Upper lobe of right lung (tissue), 1 donor: ENCODE data around the gene MPRIP. TPM values are rescaled to one million over a fixed set of nuclear protein-coding genes. Genes with fewer than 3 reads are reported as not detected.

Experiments used
- ATAC-seq: fragments of 200-7000 bp; cut with Tn5 transposase; one replicate; pipeline ENCODE4 v1.9.1; 2020; ENCODE audit warnings: mild to moderate bottlenecking, moderate library complexity
- DNase-seq: peaks from one replicate; pipeline ENCODE4 v3.0.0-alpha.2; 2020
- H3K27ac ChIP-seq: fragments of 200-600 bp; one replicate; pipeline ENCODE4 v1.8.0; 2022
- H3K27me3 ChIP-seq: fragments of 200-600 bp; one replicate; pipeline ENCODE4 v1.8.0; 2022; ENCODE audit warnings: mild to moderate bottlenecking
- H3K36me3 ChIP-seq: fragments of 200-600 bp; one replicate; pipeline ENCODE4 v1.8.0; 2022
- H3K4me1 ChIP-seq: fragments of 200-600 bp; one replicate; pipeline ENCODE4 v1.8.0; 2022
- H3K4me3 ChIP-seq: fragments of 200-600 bp; one replicate; pipeline ENCODE4 v1.8.0; 2022; ENCODE audit warnings: mild to moderate bottlenecking
- H3K9me3 ChIP-seq: fragments of 200-600 bp; one replicate; pipeline ENCODE4 v1.8.0; 2022
- intact Hi-C: fragments of 100-400 bp; cut with DNase I; formaldehyde crosslinking; loops from one replicate; pipeline ENCODE4 v1.11.0; 2022
- total RNA-seq: library from RNA; stranded (reverse); fragmentation: NEBNext Ultra II Directional; extraction: Animal tissue kit (Norgen Biotek cat#: 25700); gene quantifications from one replicate; pipeline ENCODE4 v1.2.1, GENCODE V29; 2021
- TF ChIP-seq, protein P1 (sequence below): fragments of 200-600 bp; IDR thresholded peaks from one replicate; pipeline ENCODE4 v1.8.0; 2022; ENCODE audit warnings: antibody characterized with exemption
- donor health status: DM: no; HTN: yes; CAD: no; lungs with severe emphysema.

Gene MPRIP
- total RNA-seq, 1 donor from 2014 or later: 333 TPM

DNA sequence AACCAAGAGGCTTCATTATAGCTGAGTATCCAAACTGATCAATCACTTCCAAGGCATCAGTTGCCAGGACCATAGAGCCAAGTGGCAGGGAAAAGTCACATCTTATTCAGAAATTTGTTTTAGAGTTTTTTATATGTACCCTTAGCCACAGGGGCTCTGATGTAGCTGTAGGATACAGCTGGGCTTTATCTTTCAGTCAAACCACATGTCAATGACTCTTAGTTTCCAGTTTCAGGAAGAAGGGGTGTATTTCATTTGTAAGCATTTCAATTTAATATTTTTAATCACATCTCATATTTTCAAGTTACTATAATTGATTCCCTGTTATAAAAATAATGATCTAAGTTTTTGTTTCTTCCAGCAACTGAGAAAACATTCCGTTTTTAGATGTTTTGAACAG lies 197.6 kb downstream of the MPRIP start:
- no peaks in the 10 kb centered on the region for H3K9me3 ChIP-seq
- H3K27me3 ChIP-seq: no peaks in the 10 kb centered on the region
- H3K27ac ChIP-seq: no peak overlapping the region
- DNase-seq (no peak), ATAC-seq (no peak)
- TF ChIP-seq, protein P1, sequence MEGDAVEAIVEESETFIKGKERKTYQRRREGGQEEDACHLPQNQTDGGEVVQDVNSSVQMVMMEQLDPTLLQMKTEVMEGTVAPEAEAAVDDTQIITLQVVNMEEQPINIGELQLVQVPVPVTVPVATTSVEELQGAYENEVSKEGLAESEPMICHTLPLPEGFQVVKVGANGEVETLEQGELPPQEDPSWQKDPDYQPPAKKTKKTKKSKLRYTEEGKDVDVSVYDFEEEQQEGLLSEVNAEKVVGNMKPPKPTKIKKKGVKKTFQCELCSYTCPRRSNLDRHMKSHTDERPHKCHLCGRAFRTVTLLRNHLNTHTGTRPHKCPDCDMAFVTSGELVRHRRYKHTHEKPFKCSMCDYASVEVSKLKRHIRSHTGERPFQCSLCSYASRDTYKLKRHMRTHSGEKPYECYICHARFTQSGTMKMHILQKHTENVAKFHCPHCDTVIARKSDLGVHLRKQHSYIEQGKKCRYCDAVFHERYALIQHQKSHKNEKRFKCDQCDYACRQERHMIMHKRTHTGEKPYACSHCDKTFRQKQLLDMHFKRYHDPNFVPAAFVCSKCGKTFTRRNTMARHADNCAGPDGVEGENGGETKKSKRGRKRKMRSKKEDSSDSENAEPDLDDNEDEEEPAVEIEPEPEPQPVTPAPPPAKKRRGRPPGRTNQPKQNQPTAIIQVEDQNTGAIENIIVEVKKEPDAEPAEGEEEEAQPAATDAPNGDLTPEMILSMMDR: no peak
- peaks cover 14% of the 10 kb centered on the region for H3K4me1 ChIP-seq
- intact Hi-C loops: no loop called here
- H3K36me3 ChIP-seq: no peaks in the 10 kb centered on the region
- no peak overlapping the region for H3K4me3 ChIP-seq

DNA sequence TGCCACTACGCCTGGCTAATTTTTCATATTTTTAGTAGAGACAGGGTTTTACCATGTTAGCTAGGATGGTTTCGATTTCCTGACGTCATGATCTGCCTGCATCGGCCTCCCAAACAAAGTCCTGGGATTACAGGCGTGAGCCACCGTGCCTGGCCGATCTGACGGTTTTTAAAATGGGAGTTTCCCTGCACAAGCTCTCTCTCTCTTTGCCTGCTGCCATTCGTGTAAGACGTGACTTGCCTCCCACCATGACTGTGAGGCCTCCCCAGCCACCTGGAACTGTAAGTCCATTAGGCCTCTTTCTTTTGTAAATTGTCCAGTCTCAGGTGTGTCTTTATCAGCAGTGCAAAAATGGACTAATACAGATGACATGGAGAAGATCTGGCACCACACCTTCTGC lies 199.4 kb downstream of the MPRIP start:
- ATAC-seq: no peak
- intact Hi-C loops: no loop called here
- TF ChIP-seq, protein P1: no peak
- peaks cover 14% of the 10 kb centered on the region for H3K36me3 ChIP-seq
- H3K27me3 ChIP-seq: no peaks in the 10 kb centered on the region
- no peak overlapping the region for H3K4me3 ChIP-seq
- no peaks in the 10 kb centered on the region for H3K9me3 ChIP-seq
- H3K4me1 ChIP-seq: peaks cover 6% of the 10 kb centered on the region
- no peak overlapping the region for H3K27ac ChIP-seq
- no peak for DNase-seq

DNA sequence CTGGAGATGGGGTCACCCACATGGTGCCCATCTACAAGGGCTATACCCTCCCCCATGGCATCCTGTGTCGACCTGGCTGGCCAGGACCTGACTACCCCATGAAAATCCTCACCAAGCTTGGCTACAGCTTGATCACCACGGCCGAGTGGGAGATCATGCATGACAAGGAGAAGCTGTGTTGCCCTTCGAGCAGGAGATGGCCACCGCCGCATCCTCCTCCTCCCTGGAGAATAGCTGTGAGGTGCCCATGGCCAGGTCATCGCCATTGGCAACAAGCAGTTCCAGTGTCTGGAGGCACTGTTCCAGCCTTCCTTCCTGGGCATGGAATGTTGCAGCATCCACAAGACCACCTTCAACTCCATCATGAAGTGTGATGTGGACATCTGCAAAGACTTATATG lies 200.0 kb downstream of the MPRIP start:
- intact Hi-C loops: no loop called here
- peaks cover 6% of the 10 kb centered on the region for H3K4me1 ChIP-seq
- H3K27me3 ChIP-seq: no peaks in the 10 kb centered on the region
- TF ChIP-seq, protein P1: no peak
- DNase-seq: peak; percentile 45
- ATAC-seq: no peak
- H3K36me3 ChIP-seq: peaks cover 19% of the 10 kb centered on the region
- H3K27ac ChIP-seq: no peak overlapping the region
- H3K9me3 ChIP-seq: no peaks in the 10 kb centered on the region
- H3K4me3 ChIP-seq: no peak overlapping the region

Other genes with a start within 250 kb of the MPRIP start
- not detected for gene TNFRSF13B, start 70.3 kb upstream of the MPRIP start, total RNA-seq
- gene PLD6, start 163.9 kb downstream of the MPRIP start, total RNA-seq: 4.9 TPM
- 106 TPM for gene FLCN, start 194.7 kb downstream of the MPRIP start, total RNA-seq
- 47.1 TPM for gene COPS3, start 238.8 kb downstream of the MPRIP start, total RNA-seq